ENCODE data around the gene SSH2.

SSH2 gene

GRCh38 chr17:29846298-29846697 lies 83.7 kb downstream of the SSH2 start:
- H3K4me1 ChIP-seq (ENCODE audit: control insufficient read depth, insufficient read depth, low read length), result peaks cover 4% of the 10 kb centered on the region
- H3K27me3 ChIP-seq (ENCODE audit: control insufficient read depth, insufficient read depth, low read length), result no peaks in the 10 kb centered on the region
- no peak overlapping the region for H3K4me2 ChIP-seq (ENCODE audit: low read length)
- H3K9ac ChIP-seq (ENCODE audit: low read depth, low read length), result no peak overlapping the region
- H3K4me3 ChIP-seq (ENCODE audit: low read length), result no peak overlapping the region
- H3K36me3 ChIP-seq (ENCODE audit: insufficient read depth, low read length), result no peaks in the 10 kb centered on the region
- H3K9me3 ChIP-seq (replicated peaks; ENCODE audit: low read length), result no peaks in the 10 kb centered on the region

GRCh38 chr17:29844339-29845048 lies 85.5 kb downstream of the SSH2 start:
- Histone ChIP-seq H3K4me1 (ENCODE audit: control insufficient read depth, insufficient read depth, low read length) (no peaks in the 10 kb centered on the region), H3K9me3 (replicated peaks; ENCODE audit: low read length) (no peaks in the 10 kb centered on the region), H3K4me3 (ENCODE audit: low read length) (no peak overlapping the region), H3K9ac (ENCODE audit: low read depth, low read length) (no peak overlapping the region), H3K4me2 (ENCODE audit: low read length) (no peak overlapping the region), H3K36me3 (ENCODE audit: insufficient read depth, low read length) (no peaks in the 10 kb centered on the region), H3K27me3 (ENCODE audit: control insufficient read depth, insufficient read depth, low read length) (no peaks in the 10 kb centered on the region)

GRCh38 chr17:29840884-29841283 lies 89.1 kb downstream of the SSH2 start:
- Histone ChIP-seq H3K4me3 (ENCODE audit: low read length) (no peak overlapping the region), H3K9ac (ENCODE audit: low read depth, low read length) (no peak overlapping the region), H3K9me3 (replicated peaks; ENCODE audit: low read length) (no peaks in the 10 kb centered on the region), H3K4me2 (ENCODE audit: low read length) (no peak overlapping the region), H3K27me3 (ENCODE audit: control insufficient read depth, insufficient read depth, low read length) (no peaks in the 10 kb centered on the region), H3K4me1 (ENCODE audit: control insufficient read depth, insufficient read depth, low read length) (peaks cover 8% of the 10 kb centered on the region), H3K36me3 (ENCODE audit: insufficient read depth, low read length) (no peaks in the 10 kb centered on the region)

GRCh38 chr17:29839656-29840055 lies 90.4 kb downstream of the SSH2 start:
- Histone ChIP-seq H3K36me3 (ENCODE audit: insufficient read depth, low read length) (no peaks in the 10 kb centered on the region), H3K9ac (ENCODE audit: low read depth, low read length) (no peak overlapping the region), H3K4me2 (ENCODE audit: low read length) (no peak overlapping the region), H3K4me1 (ENCODE audit: control insufficient read depth, insufficient read depth, low read length) (peaks cover 14% of the 10 kb centered on the region), H3K27me3 (ENCODE audit: control insufficient read depth, insufficient read depth, low read length) (no peaks in the 10 kb centered on the region), H3K9me3 (replicated peaks; ENCODE audit: low read length) (no peaks in the 10 kb centered on the region), H3K4me3 (ENCODE audit: low read length) (no peak overlapping the region)

- H3K27me3 ChIP-seq (ENCODE audit: control insufficient read depth, insufficient read depth, low read length), result no peaks in the 10 kb centered on the region
- no peaks in the 10 kb centered on the region for H3K36me3 ChIP-seq (ENCODE audit: insufficient read depth, low read length)
- H3K4me1 ChIP-seq (ENCODE audit: control insufficient read depth, insufficient read depth, low read length), result peaks cover 14% of the 10 kb centered on the region
- no peak overlapping the region for H3K9ac ChIP-seq (ENCODE audit: low read depth, low read length)
- H3K9me3 ChIP-seq (replicated peaks; ENCODE audit: low read length), result no peaks in the 10 kb centered on the region
- H3K4me2 ChIP-seq (ENCODE audit: low read length), result no peak overlapping the region
- H3K4me3 ChIP-seq (ENCODE audit: low read length), result no peak overlapping the region
Measured at GRCh38 chr17:29838961-29839360, 91.1 kb downstream of the SSH2 start.

GRCh38 chr17:29837531-29837930 lies 92.5 kb downstream of the SSH2 start:
- Histone ChIP-seq H3K4me2 (ENCODE audit: low read length) (no peak overlapping the region), H3K36me3 (ENCODE audit: insufficient read depth, low read length) (no peaks in the 10 kb centered on the region), H3K4me3 (ENCODE audit: low read length) (no peak overlapping the region), H3K27me3 (ENCODE audit: control insufficient read depth, insufficient read depth, low read length) (no peaks in the 10 kb centered on the region), H3K9me3 (replicated peaks; ENCODE audit: low read length) (no peaks in the 10 kb centered on the region), H3K9ac (ENCODE audit: low read depth, low read length) (no peak overlapping the region), H3K4me1 (ENCODE audit: control insufficient read depth, insufficient read depth, low read length) (peaks cover 14% of the 10 kb centered on the region)

- no peaks in the 10 kb centered on the region for H3K36me3 ChIP-seq (ENCODE audit: insufficient read depth, low read length)
- H3K4me3 ChIP-seq (ENCODE audit: low read length), result no peak overlapping the region
- H3K9me3 ChIP-seq (replicated peaks; ENCODE audit: low read length), result no peaks in the 10 kb centered on the region
- H3K4me1 ChIP-seq (ENCODE audit: control insufficient read depth, insufficient read depth, low read length), result peaks cover 14% of the 10 kb centered on the region
- H3K27me3 ChIP-seq (ENCODE audit: control insufficient read depth, insufficient read depth, low read length), result no peaks in the 10 kb centered on the region
- no peak overlapping the region for H3K4me2 ChIP-seq (ENCODE audit: low read length)
- H3K9ac ChIP-seq (ENCODE audit: low read depth, low read length), result no peak overlapping the region
Measured at GRCh38 chr17:29836643-29837042, 93.4 kb downstream of the SSH2 start.

- H3K9me3 ChIP-seq (replicated peaks; ENCODE audit: low read length), result no peaks in the 10 kb centered on the region
- no peaks in the 10 kb centered on the region for H3K27me3 ChIP-seq (ENCODE audit: control insufficient read depth, insufficient read depth, low read length)
- H3K9ac ChIP-seq (ENCODE audit: low read depth, low read length), result no peak overlapping the region
- no peaks in the 10 kb centered on the region for H3K36me3 ChIP-seq (ENCODE audit: insufficient read depth, low read length)
- H3K4me3 ChIP-seq (ENCODE audit: low read length), result no peak overlapping the region
- H3K4me1 ChIP-seq (ENCODE audit: control insufficient read depth, insufficient read depth, low read length), result peaks cover 14% of the 10 kb centered on the region
- no peak overlapping the region for H3K4me2 ChIP-seq (ENCODE audit: low read length)
Measured at GRCh38 chr17:29835435-29836351, 94.3 kb downstream of the SSH2 start.

GRCh38 chr17:29833801-29834200 lies 96.2 kb downstream of the SSH2 start:
- H3K27me3 ChIP-seq (ENCODE audit: control insufficient read depth, insufficient read depth, low read length), result no peaks in the 10 kb centered on the region
- no peak overlapping the region for H3K4me3 ChIP-seq (ENCODE audit: low read length)
- no peak overlapping the region for H3K4me2 ChIP-seq (ENCODE audit: low read length)
- no peak overlapping the region for H3K9ac ChIP-seq (ENCODE audit: low read depth, low read length)
- H3K9me3 ChIP-seq (replicated peaks; ENCODE audit: low read length), result no peaks in the 10 kb centered on the region
- H3K4me1 ChIP-seq (ENCODE audit: control insufficient read depth, insufficient read depth, low read length), result peaks cover 14% of the 10 kb centered on the region
- H3K36me3 ChIP-seq (ENCODE audit: insufficient read depth, low read length), result no peaks in the 10 kb centered on the region

GRCh38 chr17:29828676-29829284 lies 101.2 kb downstream of the SSH2 start:
- H3K9ac ChIP-seq (ENCODE audit: low read depth, low read length), result no peak overlapping the region

GRCh38 chr17:29827179-29827578 lies 102.8 kb downstream of the SSH2 start:
- no peak overlapping the region for H3K4me3 ChIP-seq (ENCODE audit: low read length)
- H3K9ac ChIP-seq (ENCODE audit: low read depth, low read length), result no peak overlapping the region
- H3K4me2 ChIP-seq (ENCODE audit: low read length), result no peak overlapping the region
- no peaks in the 10 kb centered on the region for H3K4me1 ChIP-seq (ENCODE audit: control insufficient read depth, insufficient read depth, low read length)
- no peaks in the 10 kb centered on the region for H3K9me3 ChIP-seq (replicated peaks; ENCODE audit: low read length)
- H3K36me3 ChIP-seq (ENCODE audit: insufficient read depth, low read length), result no peaks in the 10 kb centered on the region
- no peaks in the 10 kb centered on the region for H3K27me3 ChIP-seq (ENCODE audit: control insufficient read depth, insufficient read depth, low read length)

More at GRCh38 chr17:29828676-29829284, 101.2 kb downstream of the SSH2 start:
- Histone ChIP-seq H3K27me3 (ENCODE audit: control insufficient read depth, insufficient read depth, low read length) (no peaks in the 10 kb centered on the region), H3K4me3 (ENCODE audit: low read length) (no peak overlapping the region), H3K4me1 (ENCODE audit: control insufficient read depth, insufficient read depth, low read length) (no peaks in the 10 kb centered on the region), H3K9me3 (replicated peaks; ENCODE audit: low read length) (no peaks in the 10 kb centered on the region), H3K4me2 (ENCODE audit: low read length) (no peak overlapping the region), H3K36me3 (ENCODE audit: insufficient read depth, low read length) (no peaks in the 10 kb centered on the region)

Measured in skeletal muscle satellite cell (primary cell).